HG03571 (cell line): ENCODE results near the gene CPXM1.
A peak's percentile ranks its signal among the peaks of the same experiment; 100 is the strongest.
"Not testable (repeated sequence)": the region's sequence is repeated elsewhere in the genome, so short reads cannot be mapped to it uniquely, and the experiment has no call there.

ENCODE experiments used
- ATAC-seq: cut with Tn5 transposase; IDR thresholded peaks from one replicate; pipeline ENCODE4 v1.9.1; 2021; ENCODE audit not compliant: unreplicated experiment

CPXM1 gene

DNA sequence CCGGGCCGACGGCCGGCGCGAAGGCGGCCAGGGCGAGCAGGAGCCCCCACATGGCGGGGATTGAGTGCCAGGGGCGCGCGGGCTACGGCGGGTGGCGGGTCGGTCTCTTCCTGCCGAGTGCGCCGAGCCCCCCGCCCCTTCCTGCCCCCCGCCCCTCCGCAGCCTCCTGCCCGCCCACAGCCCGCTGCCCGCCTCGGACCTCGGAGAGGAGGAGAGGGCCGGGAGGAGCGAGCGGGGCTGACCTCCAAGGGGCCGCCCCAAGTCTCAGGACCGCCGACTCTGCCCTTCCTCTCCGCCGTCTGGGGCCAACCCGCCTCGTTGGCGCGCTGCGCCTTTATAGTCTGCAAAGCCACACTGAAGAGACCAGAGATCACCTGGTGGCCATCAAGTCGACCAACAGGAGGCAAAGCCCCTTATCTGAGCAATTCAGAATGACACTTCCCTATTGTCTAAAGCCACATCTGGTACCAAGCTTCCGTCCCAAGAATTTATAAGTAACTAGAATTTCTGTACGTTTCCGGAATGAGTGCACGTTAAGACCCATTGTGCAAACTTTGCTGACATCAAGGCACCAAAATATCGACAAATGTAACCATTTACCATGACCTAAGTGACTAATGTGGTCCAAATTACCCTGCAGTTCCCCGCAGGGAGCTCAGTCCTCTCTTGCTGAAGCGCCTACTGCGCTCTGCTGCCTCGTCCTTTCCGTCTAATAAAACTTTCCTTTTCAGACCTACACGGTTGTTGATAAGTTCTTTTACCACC is at the start of gene CPXM1:
TSS of gene CPXM1 (minus strand) at position 107 of the 765 bp plus-strand sequence. CDS start at position 52, 55 bp downstream.
- peak; percentile 73 for ATAC-seq

DNA sequence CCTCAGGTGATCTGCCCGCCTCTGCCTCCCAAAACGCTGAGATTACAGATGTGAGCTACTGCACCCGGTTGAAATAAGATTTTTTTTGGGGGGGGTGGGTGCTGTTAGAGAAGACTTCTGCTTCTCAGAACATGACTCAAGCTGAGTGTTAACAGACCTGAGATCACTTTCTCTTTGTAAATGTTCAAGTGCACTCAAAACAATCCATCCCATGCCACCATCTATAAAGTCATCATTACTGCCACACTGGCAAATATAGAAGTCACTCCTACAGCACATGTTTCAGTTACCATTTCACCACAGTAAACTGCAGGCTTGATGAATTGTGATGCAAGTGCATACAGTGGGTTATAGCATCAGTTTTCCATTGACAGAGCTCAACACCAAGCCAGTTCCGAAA is 49.1 kb upstream of the CPXM1 start:
- no peak for ATAC-seq

DNA sequence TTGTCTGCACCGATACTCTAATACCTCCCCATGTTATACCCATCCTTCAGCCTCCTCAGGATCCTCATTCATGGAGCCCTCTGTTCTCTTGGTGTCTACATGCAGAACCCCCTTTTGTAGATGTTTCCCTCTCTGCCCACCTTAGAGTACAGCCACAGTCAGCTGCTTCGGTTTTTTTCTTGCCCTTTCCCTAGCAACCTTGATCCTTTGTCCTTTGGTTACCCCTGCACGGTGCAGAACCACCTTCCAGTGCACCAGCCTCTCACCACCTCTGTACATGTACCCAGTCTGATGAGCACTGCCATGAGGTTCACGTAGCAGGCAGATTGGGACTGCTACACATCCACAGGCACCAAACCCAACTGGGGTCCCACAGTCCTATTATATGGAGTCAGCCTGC is 47.4 kb upstream of the CPXM1 start:
- ATAC-seq = no peak

DNA sequence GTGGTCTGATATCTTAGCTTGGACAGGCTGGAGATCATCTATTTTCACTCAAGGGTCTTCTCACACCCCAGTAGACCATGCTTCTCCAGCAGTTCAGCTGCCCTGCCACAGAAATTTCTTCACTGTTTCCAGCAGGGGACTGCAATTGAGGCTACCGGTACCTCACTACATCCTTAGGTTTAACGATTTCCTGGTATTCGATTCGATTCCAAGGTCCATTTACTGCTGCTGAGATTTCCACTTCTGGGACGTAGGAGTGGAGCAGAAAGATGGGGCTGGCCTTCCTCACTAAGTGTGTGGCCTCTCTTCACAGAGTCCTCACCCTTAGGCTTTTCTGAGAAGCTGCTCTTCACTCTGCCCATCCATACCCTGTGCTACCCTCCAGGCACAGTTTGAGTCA is 46.3 kb upstream of the CPXM1 start:
- no peak for ATAC-seq

DNA sequence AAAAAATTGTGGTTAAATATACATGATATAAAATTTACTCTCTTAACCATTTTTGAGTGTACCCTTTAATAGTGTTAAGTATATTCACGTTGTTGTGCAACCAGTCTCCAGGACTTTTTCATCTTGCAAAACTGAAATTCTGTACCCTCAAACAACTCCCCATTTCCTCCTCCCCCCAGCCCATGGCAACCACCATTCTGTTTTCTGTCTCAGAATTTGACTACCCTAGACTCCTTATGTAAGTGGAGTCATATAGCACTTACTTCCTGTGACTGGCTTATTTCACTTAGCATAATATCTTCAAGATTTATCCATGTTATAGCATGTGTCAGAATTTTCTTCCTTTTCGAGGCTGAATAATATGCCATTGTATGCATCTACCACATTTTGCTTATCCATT is 45.2 kb upstream of the CPXM1 start:
- ATAC-seq = no peak

DNA sequence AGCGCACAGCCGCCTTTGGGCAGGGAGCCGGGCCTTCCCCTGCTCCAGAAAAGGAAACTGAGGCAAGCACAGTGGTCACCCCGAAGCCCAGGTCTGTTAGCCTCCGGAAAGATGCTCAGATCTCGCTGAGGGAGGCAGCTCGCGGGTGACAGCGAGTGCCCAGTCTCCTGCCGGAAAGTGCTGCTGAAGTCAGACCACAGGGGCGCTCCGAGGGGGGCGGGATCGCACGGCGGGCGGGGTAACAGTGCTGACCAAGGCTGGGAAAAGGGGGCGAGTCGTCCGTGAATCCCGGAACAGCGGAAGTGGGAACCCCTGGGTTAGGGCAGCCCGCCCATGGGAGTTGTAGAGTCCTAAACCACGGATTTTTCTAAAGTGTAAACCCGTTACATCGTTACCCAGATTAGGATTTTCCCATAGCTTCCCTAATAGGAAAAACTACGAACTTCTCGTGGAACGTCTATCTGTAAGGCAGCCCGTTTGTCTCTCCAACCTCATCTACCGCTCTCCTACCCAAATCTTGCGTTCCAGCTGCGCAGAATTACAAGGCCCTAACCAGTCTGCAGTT is 40.6 kb upstream of the CPXM1 start:
- peak; percentile 24 for ATAC-seq

DNA sequence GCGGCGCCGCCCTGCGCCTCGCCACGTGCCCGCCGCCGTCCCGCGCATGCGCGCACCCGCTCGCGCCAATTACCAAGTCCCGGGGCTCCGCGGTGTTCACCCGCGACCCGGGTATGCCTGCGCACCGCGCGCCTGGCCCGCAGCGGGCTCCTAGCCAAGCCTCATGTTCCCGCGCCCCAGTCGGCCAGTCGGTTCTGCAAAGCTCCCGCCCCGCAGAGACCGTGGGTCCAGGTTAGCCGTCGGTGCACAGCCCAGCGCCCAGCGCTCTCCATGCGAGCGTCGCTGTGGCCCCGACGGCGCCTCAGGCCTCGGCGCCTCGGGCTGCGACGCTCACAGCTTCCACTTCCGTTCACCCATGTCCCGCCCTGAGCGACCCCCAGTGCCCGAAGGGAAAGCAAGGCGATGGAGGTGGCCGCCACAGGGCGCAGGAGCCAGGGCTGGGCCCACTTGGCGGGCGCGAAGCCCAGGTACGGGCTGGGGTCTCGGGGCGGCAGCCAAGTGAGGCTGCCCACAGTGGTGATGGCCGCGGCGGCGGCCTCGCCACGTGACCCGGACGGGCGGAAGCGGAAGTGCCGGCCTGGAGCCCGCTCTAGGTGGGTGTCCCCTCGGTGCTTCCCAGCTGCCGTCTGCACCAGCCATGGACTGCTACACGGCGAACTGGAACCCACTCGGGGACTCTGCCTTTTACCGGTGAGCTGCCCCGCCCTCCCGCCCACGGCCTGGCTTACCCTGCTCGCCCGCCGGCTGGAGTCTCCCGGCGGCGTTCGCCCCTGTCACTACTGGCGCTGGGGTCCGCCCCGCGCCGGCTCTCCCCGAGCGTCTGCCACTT is 39.9 kb upstream of the CPXM1 start, which contains the start of the genes PCED1A and VPS16:
TSS of gene PCED1A (minus strand) at position 518 of the 829 bp plus-strand sequence. CDS start 743 bp downstream, outside the sequence.
TSS of gene VPS16 (plus strand) at position 608 of the 829 bp plus-strand sequence. CDS start at position 638, 30 bp downstream.
- peak; percentile 85 for ATAC-seq

DNA sequence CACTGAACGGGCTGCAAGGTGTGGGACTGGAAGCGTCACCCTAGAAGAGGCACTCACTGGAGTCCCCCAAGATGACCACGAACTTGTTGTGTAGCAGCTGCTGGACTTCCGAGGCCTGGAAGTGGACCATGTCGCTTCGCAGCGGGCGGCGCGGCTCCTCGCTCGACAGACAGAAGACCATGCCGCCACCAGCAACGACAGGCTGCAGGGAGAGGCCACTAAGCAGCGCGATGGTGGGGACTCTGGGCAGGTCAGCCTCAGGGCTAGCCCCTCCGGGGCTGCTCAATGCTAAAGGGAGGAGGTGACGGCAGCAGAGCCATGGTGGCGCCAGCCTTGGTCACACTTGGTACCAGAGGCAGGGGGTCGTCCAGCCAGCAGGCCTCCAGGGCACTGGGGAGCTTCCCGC is 39.3 kb upstream of the CPXM1 start:
- ATAC-seq = no peak

DNA sequence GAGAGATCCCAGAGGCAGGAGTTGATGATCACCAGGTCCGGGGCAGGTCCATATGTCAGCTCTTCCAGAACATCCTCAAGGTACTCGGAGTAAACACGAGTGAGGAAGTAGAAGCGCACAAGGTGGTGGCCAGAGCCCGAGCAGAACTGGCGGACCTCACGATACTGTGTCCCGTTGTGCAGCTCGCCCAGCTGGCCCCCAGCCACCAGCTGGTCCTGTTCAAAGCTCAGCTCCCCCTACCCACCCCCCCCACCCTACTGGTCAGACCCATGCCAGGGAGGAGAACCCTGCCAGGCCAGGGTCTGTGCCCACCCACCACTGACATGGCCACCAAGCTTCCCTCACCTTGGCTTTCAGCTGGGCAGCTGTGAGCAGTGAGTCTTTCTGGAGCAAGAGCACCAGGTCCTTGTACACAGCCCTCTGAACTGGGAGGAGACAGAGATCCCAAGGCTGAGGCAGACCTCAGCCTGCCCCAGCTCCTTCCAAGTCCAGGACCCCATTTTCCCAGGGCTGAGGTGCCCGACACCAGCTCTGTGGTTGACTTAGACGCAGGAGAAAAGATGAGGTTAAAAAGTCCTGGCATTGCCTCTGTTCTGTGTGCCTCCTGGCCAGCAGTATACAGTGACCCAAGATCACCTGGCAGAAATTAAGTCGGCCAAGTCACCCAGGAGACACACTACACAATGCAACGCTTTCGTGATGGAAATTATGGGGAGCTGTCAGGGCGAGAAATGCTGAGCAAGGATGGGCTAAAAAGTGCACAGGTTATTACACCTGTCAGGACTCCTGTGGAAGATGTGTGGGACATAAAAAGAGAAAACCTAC is 38.6 kb upstream of the CPXM1 start:
- no peak for ATAC-seq

DNA sequence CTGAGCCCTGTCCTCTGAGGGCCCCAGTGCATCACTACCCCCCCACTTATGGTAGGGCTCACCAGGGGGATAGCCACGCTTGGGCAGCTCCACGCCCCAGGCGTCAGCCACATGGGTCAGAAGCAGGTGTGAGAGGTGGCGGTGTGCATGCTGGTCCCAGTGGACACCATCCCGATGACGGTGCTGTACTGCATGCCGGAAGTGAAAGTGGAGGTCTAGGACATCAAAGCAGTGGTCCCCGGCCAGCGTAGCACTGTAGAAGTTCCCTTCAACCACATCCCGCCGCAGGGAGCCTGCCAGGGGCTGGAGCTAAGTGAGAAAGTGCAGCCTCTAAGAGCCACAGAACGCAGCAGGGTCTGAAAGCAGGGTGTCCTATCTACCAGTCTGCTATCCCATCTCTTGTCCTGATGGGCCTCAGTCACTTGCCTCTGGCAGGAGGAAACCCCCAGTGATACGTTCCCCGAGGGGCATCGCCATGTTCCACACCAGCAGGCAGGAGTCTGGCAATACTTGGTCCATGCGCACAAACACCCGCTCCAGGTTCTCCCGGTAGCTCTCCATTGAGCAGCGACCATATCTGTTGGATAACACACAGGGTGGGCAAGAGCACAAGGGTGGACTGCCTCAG is 37.9 kb upstream of the CPXM1 start:
- ATAC-seq = peak; percentile 39

DNA sequence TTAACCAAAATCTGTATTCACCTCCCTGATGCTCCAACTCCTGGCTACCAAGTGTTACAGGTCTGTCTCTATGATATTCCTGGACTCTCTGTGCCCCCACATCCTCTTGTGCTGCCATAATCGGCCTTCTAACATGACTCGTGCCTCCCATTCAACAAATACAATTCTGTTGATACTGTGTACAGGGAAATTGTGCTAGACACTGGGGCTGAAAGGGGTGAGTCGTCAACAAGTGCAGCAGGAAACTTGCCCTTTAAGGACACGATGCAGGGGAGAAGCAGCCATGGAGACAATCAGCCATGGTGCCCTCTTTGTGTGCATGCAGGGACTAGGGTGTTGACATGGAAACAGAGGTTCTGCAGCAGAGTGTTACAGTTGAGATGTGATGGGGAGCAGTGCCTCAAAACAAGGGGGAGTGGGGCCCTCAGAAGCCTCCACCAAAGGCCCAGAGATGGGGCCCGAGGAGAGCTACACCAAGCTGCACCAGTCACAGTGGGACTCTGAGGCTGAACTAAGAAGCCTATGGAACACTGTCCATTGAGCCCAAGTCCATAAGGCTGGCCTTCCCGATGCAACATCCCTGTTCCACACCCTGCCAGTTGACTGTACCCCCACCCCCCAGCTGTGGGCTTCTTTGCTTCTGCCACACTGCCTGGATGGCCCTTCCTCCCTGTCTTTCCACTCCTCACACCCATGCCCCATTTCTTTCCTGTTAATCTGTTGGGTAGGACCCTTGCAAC is 37.0 kb upstream of the CPXM1 start:
- ATAC-seq = no peak

DNA sequence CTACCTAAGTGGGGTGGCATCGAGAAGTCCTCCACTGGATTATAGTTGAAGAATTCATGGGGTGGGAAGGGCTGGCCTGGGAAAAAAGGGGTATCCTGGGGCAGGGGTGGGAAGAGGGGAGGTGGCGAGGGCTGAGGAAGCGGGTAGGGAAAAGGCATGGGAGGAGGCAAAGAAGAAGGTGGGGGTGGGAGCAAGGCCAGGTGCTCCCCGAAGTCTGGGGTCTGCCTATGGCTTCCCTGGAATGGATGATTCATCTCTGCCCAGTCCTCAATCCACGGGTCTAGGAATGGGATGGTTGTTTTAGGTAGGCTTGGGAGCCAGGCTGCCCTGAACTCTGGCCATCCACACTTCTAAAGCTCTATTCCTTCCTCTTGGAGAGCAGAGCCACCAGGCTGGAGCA is 35.6 kb upstream of the CPXM1 start:
- no peak for ATAC-seq

DNA sequence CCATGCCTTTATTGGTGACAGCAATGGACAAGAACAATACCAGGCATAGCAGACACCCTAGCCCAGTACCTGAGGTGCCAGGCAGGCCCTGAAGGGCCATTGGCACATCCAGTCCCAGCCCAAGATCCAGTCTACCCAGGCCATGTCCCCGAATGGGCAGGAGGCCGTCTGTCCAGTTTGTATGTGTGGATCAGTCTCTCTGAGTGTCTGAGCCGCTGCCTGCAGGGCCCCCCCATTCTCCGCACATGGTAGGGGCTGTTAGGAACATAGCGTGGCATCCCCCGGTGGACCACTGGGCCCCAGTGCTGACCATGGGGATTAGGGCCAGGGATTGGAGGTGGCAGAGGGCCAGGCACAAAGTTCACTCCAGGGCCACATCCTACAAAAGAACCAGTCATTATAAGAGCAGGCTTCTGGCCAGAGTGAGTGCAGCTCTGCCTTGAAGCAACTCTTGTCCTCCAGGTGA is 34.9 kb upstream of the CPXM1 start:
- ATAC-seq = no peak

DNA sequence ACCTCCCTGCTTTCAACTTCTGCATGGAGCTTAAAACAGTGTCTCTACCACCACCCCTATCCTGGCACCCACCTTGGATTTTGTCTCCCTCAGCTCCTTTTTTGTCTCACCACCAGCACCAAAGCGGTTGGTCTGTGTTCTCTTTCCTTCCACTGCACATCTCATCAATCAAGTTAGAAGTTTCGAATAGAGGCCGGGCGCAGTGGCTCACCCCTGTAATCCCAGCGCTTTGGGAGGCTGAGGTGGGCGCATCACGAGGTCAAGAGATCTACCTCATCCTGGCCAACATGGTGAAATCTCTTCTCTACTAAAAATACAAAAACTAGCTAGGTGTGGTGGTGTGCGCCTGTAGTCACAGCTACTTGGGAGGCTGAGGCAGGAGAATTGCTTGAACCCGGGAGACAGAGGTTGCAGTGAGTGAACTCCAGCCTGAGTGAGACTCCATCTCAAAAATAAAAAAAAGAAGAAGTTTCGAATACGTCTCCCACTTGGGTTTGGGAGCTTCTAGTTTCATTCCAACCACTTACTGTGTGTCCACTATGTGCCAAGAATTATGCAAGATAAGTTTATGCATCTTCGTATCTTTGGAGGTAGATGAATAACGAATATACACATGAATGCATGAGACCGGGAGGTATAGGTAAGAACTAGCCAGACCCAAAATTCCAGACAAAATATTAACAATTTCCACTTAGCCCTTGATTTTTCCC is 34.1 kb upstream of the CPXM1 start:
- ATAC-seq = no peak

DNA sequence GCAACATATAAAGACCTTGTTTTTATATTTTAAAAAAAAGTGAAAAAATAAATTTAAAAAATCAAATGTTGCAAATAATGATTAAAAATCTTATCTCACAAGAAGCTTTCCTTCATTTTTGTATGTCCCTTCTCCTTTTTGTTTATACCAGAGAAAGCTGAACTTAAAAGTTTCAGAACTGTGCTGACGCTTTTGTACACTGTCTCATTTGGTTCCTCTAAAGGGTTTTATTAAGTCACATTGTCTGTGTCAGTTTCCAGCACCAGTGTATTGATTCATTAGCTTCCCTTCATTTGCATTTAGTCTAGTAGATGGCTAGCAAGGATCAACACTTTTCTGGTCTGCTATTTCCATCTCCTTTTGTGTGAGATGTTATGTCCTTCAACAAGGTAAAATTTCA is 33.3 kb upstream of the CPXM1 start:
- no peak for ATAC-seq

DNA sequence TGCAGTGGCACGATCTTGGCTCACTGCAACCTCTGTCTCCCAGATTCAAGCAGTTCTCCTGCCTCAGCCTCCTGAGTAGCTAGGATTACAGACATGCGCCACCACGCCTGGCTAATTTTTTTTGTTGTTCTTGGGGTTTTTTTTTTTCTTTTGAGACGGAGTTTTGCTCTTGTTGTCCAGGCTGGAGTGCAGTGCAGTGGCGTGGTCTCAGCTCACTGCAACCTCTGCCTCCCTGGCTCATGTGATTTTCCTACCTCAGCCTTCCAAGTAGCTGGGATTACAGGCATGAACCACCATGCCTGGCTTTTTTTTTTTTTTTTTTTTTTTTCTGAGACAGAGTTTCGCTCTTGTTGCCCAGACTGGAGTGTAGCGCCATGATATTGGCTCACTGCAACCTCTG is 30.8 kb upstream of the CPXM1 start:
- not testable (repeated sequence) for ATAC-seq

DNA sequence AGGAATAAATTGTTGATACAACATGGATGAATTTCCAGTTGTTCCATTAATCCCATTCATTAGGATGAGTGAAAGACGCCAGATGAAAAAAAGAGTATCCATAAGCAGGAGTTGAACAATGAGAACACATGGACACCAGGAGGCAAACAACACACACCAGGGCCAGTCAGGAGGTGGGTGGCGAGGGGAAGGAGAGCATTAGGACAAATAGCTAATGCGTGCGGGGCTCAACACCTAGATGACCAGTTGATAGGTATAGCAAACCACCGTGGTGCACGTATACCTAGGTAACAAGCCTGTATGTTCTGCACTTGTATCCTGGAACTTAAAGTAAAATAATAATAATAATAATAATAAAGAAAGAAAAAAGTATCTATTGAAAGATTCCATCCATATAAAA is 28.9 kb upstream of the CPXM1 start:
- ATAC-seq = no peak

DNA sequence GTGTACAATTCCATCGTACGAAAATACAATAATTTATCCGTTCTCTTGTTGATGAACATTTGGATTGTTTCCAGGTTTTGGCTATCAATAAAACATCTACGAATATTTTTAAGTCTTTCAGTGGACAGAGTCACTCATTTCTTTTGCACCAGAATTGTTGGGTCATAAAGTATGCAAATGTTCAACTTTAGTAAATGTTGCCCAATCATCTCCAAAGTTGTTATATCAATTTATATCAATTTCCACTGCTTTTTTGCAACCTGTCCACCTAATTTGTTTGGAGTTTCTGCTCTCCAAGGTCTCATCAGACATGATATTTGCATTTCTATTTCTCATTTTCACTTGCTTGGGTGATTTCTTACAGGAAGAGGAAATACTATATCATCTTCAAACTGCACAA is 26.2 kb upstream of the CPXM1 start:
- no peak for ATAC-seq

DNA sequence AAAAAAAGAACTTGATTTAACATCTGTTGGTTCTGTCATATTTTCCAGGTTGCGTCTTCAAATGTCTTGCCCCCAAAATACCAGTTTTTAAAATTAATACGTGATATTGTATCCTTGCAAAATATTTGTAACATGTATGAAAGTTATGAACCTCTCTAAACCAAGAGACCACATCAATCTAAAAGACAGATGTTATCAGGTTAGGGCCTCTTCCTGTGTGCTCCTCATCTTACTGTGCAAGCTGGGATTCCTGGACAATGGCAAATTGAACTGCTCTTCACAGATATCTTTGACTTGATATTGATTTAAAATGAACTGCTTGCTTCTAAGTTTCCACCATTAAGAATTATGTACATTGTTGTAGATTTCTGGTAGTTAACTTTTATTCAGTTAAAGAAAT is 25.3 kb upstream of the CPXM1 start:
- ATAC-seq = no peak
